Neutrophil (primary cell): Measurements from ENCODE around the gene MGMT.

ENCODE experiments used
- H3K27ac ChIP-seq: fragments of 200-600 bp; sonication (generic); 2 replicates; pipeline ENCODE4 v1.5.1; 2016; ENCODE audit warnings: mild to moderate bottlenecking, moderate library complexity
- H3K27me3 ChIP-seq: fragments of 200-600 bp; sonication (generic); 2 replicates; pipeline ENCODE4 v1.6.0; 2016; ENCODE audit warnings: mild to moderate bottlenecking
- H3K36me3 ChIP-seq: fragments of 200-600 bp; sonication (generic); 2 replicates; pipeline ENCODE4 v1.5.1; 2017
- H3K4me1 ChIP-seq, 2 experiments: fragments of 200-600 bp in 1 of 2; sonication (generic) in 1 of 2; 1 replicate in 1 of 2; 2 replicates in 1 of 2; pipeline versions ENCODE4 v1.5.1 to v1.6.1; 2013 to 2016; ENCODE audit warnings: low read depth in 1 of 2, low read length in 1 of 2, mild to moderate bottlenecking in 1 of 2, moderate library complexity in 1 of 2; ENCODE audit not compliant: control insufficient read depth in 1 of 2, insufficient read depth in 1 of 2
- H3K4me3 ChIP-seq, 2 experiments: fragments of 200-600 bp in 1 of 2; sonication (generic) in 1 of 2; 1 replicate in 1 of 2; 2 replicates in 1 of 2; pipeline ENCODE4 v1.5.1; 2013 to 2016; ENCODE audit warnings: low read depth in 1 of 2, low read length in 1 of 2, mild to moderate bottlenecking in 1 of 2, moderate library complexity in 1 of 2
- H3K9me3 ChIP-seq: fragments of 200-600 bp; sonication (generic); 2 replicates; pipeline ENCODE4 v1.5.1; 2016
- CTCF ChIP-seq: fragments of 200-600 bp; sonication (generic); IDR thresholded peaks from 2 replicates; pipeline ENCODE4 v1.5.1; 2016; ENCODE audit warnings: antibody characterized with exemption

The MGMT gene

GRCh38 chr10:129607607-129608109 lies 140.6 kb downstream of the MGMT start:
- Histone ChIP-seq H3K4me3 (no peak overlapping the region), H3K36me3 (no peaks in the 10 kb centered on the region), H3K27me3 (no peaks in the 10 kb centered on the region), H3K4me1 (no peaks in the 10 kb centered on the region), H3K9me3 (no peaks in the 10 kb centered on the region), H3K27ac (no peak overlapping the region)
- TF ChIP-seq CTCF, result no peak

GRCh38 chr10:129608653-129609052 lies 141.6 kb downstream of the MGMT start:
- H3K4me3 ChIP-seq, result no peak overlapping the region
- no peaks in the 10 kb centered on the region for H3K27me3 ChIP-seq
- no peaks in the 10 kb centered on the region for H3K36me3 ChIP-seq
- no peaks in the 10 kb centered on the region for H3K4me1 ChIP-seq
- no peaks in the 10 kb centered on the region for H3K9me3 ChIP-seq
- no peak for TF ChIP-seq CTCF
- no peak overlapping the region for H3K27ac ChIP-seq

- Histone ChIP-seq H3K9me3 (no peaks in the 10 kb centered on the region), H3K4me3 (no peak overlapping the region), H3K4me1 (no peaks in the 10 kb centered on the region), H3K27me3 (no peaks in the 10 kb centered on the region), H3K27ac (no peak overlapping the region), H3K36me3 (no peaks in the 10 kb centered on the region)
- TF ChIP-seq CTCF, result no peak
Measured at GRCh38 chr10:129609551-129609950, 142.5 kb downstream of the MGMT start.

- H3K4me3 ChIP-seq, result no peak overlapping the region
- no peaks in the 10 kb centered on the region for H3K4me1 ChIP-seq
- H3K27ac ChIP-seq, result no peak overlapping the region
- H3K36me3 ChIP-seq, result no peaks in the 10 kb centered on the region
- no peaks in the 10 kb centered on the region for H3K9me3 ChIP-seq
- no peaks in the 10 kb centered on the region for H3K27me3 ChIP-seq
- no peak for TF ChIP-seq CTCF
Measured at GRCh38 chr10:129612481-129613109, 145.6 kb downstream of the MGMT start.

- no peaks in the 10 kb centered on the region for H3K27me3 ChIP-seq
- no peaks in the 10 kb centered on the region for H3K36me3 ChIP-seq
- H3K9me3 ChIP-seq, result no peaks in the 10 kb centered on the region
- no peak overlapping the region for H3K27ac ChIP-seq
- H3K4me3 ChIP-seq, result no peak overlapping the region
- H3K4me1 ChIP-seq, result no peaks in the 10 kb centered on the region
- no peak for TF ChIP-seq CTCF
Measured at GRCh38 chr10:129613377-129613980, 146.4 kb downstream of the MGMT start.
